CD1c-positive myeloid dendritic cell (primary cell): ENCODE results near the gene NSMF.
"Not testable (repeated sequence)": the region's sequence is repeated elsewhere in the genome, so short reads cannot be mapped to it uniquely, and the experiment has no call there.

ENCODE experiments used
- DNase-seq: peaks from one replicate; pipeline ENCODE4 v3.0.0-alpha.2; 2016; ENCODE audit errors: extremely low spot score

NSMF gene

DNA sequence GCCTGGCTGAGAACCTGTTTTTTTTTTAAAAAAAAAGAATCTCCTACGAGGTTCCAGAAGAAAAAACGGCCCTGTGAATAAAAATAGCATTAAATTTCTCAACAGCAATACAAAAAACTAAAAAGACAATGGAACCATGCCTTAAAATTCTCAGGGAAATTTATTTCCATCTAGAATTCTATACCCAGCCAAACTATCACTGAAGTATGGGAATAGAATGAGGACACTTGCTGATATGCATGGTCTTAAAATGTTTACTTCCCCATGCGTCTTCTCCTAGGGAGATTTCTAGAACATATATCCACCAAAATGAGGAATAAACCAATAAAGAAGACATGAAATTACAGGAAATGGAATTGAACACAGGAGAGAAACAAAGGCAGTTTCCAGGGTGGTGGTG, 16.5 kb upstream of the NSMF start:
- DNase-seq: no peak

DNA sequence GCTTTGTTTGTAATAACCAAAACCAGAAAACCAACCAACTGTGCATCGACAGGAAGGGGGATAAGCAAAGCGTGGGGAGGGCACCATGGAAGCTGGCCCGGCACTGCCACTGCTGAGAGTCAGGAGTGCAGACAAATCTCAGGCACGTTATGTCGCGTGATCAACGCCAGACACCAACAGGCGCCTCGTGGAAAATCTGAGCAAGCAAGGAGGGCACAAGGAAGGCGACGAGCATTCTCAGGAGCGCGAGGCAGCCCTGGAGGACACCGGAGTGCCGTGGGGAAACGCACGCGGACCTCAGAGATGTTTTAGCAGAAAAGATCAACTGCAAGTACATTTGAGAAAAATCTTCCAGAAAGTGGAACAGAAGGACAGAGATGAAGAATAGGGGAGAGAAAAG, 15.1 kb upstream of the NSMF start:
- DNase-seq: no peak

DNA sequence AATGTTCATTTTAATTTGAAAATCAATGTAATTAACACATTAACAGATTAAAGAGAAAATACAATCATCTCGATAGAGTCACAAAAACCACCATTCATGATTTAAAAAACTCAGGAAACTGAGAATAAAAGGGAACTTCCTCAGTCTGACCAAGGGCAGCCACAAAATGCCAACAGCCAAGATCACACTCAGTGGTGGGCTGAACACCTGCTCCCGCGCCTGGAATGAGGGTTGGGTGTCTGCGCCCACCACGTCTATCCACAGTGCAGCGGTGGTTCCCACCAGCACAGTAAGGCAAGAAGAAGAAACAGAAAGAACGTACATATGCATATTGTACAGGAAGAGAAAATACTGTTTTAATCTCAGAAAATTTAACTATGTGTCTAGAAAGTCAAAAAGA, 11.7 kb upstream of the NSMF start:
- DNase-seq: peak; percentile 18

DNA sequence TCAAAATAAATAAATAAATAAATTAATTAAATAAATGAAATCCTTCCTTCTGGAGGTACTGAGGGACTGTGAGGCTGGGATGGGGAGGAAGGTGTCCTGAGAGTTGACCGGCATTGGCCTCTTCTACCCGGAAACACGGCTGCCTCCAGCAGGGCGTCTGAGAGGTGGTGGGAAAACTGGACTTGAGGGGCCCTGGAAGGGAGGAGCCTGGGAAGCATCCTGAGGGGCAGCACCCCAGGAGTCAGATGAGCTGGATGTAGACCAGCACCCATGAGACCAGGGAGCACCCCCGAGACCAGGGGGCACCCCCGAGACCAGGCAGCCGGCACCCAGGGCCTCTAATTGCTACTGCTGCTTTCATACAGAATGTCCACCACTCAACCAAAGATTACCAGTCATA, 8.8 kb upstream of the NSMF start:
- no peak for DNase-seq

DNA sequence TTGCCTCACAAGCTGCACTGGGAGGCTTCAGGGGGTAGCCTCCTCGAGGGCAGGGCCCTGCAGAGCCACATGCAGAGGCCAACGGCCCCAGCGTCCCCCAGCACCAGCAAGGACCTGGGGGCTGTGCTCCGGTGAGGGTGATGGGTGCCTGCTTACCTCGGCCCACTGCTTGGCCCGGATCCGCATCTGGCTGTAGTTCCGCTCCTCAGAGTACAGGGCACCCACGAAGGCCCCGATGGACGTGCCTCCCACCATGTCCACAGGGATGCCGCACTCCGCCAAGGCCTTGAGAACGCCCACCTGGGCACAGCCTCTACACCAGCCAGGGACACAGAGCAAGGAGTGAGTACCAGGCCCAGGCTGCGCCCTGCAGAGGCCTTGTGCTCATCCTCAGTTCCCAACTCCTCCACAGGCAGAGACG, 8.0 kb upstream of the NSMF start:
- no peak for DNase-seq

DNA sequence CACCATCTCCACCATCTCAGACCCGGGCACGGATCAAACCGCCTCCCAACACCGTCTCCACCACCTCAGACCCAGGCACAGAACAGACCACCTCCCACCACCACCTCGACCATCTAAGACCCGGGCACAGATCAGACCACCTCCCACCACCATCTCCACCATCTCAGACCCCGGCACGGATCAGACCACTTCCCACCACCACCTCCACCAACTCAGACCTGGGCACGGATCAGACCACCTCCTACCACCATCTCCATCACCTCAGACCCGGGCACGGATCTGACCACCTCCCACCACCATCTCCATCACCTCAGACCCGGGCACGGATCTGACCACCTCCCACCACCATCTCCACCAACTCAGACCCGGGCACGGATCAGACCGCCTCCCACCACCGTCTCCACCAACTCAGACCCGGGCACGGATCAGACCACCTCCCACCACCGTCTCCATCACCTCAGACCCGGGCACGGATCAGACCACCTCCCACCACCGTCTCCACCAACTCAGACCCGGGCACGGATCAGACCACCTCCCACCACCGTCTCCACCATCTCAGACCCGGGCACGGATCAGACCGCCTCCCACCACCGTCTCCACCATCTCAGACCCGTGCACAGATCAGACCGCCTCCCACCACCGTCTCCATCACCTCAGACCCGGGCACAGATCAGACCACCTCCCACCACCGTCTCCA, 7.4 kb upstream of the NSMF start:
- not testable (repeated sequence) for DNase-seq

DNA sequence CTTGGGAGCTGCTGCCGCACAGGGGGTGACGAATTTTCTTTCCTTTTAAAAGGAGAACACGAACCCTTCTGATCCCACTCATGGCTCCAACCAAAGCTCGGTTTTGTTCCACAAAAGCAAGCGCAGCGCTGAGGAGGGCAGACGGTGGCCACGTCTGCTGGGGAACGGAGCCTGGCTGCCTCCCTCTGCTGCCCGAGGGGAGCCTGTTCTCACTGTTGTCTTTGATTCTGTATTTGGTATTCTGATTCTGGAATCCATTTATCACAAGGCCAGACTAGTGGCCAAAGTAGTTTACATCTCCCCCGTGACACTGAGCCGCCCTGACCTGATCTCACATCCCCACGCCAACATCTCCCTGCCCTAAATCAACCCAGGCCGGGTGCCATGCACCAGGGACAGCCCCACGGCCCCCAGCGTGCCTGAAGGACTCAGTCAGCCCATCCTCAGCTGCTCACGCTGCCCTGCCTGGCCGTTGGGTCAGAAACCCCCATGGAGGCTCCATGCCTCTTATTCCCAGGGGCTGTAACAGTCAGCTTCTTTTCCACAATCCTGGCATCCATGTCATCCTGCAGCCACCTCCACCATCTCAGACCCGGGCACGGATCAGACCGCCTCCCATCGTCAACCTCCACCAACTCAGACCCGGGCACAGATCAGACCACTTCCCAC, 6.7 kb upstream of the NSMF start:
- no peak for DNase-seq

DNA sequence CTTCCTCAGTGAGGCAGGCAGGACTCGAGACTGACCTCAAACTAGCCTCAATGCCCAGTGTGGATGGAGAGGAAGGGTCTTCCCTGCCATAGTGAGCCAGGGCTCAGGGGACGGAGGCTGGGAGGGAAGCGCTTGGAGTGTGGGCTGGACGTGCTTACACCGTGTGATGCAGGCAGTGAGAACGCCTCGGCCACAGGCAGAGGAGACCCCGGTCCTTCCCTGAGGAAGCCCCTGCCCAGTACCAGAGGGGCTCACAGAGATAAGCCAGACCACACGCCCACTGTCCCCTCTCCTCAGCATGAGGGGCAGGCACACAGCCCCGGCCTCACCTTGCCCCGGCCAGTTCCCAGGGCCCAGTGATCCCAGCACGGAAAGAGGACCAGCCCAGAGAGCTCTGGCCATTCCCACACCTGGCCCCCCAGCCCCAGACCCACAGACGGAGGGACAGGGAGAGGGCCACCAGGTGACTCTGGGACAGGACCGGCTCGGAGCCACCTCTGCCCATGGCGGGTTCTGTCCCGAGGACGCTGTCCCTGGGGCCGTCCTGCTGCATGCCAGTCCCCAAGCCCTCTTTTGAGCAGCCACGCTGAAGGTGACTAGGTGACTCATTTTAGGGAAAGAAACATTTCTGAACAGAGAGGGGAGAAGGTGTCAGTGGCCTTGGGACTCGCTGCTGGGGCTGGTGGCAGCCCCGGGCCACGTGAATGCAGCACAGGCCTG, 6.0 kb upstream of the NSMF start:
- DNase-seq: no peak

DNA sequence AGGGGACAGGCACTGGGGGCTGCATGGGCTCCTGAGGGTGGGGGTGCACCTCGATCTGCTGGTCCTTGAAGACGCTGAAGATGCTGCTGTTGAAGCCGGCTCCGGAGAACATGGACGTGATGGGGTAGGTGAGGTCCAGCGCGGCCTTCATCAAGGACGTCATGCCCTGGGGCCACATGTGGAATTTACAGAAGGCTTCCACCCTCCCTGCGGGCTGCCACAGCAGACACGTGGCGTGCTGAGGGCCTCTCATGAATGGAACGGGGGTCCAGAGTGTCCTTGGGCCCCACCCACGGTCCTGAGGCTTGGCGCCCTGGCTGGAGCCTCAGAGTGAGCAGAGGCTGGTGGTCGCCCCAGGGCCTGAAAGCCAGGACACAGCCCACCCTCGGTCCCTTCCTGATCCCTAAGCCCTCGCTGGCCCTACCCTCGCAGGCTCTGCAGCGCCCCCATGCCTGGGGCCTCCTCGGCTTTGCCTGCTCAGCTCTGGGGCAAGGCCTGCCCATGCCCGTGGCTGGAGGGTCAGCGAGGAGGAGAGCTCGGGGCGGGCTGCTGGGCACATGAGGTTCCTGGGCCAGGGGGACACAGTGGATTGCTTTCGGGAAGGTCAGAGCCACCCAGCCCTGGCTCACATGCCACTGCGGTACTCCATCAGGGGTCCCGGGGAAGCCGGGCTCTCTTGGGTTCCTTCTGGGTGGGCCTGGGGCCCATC, 5.3 kb upstream of the NSMF start:
- no peak for DNase-seq

DNA sequence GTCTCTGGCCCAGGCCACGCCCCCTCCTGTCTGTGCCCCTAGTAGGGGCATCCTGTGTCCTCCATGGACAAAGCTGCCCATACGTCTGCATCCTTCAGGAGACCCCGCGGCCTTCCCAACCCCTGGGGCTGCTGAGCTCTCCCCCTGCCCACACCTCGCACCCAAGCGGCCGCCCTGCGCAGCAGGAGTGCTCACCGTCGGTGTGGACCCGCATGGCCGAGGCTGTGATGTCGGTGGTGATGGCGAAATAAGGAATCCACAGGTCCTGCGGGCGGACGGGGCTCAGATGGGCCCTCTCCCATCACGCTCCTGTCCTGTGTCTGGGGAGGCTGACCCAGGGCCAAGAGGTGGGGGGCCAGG, 4.8 kb upstream of the NSMF start:
- DNase-seq: no peak

DNA sequence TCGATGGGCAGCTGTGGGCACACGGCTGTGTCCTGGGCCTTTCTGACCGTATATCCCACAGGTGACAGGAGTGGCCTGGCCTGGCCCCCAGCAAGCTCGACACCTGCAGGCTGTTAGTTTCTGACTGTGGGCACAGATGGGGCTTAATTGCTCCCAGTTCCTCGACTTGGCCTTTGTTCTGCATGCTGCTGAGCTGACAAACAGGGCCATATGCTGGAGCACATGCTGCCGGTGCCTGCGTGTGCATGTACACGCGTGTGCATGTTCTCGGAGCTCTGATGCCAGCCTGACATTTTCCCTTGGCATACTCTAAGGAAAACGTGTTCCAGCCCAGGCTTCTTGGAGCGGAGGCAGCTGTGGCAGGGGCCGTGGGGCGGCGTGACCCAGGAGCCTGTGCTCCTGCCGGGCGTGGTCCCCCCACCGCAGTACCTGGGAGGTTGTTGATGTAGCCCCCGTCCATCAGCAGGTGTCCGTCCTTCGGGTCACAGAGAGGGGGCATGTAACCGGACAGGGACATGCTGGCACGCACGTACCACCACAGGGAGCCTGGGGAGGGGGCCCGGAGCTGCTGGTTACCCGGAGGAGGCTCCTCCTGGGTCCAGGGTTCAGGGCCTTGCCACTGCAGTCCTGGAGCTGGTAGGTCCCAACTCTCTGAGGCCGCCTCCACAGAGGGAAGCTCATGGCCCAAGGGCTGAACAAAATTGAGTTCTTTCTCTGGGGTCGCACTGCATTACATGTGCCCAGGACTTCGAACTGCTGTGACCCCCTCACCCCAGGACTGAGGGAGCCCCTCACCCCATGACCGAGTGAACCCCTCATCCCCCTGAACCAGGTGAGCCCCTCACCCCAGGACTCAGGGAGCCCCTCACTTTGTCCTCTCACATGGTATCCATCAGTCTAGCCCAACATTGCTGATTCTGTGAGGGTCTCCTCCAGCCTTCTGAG, 4.1 kb upstream of the NSMF start:
- DNase-seq: no peak

DNA sequence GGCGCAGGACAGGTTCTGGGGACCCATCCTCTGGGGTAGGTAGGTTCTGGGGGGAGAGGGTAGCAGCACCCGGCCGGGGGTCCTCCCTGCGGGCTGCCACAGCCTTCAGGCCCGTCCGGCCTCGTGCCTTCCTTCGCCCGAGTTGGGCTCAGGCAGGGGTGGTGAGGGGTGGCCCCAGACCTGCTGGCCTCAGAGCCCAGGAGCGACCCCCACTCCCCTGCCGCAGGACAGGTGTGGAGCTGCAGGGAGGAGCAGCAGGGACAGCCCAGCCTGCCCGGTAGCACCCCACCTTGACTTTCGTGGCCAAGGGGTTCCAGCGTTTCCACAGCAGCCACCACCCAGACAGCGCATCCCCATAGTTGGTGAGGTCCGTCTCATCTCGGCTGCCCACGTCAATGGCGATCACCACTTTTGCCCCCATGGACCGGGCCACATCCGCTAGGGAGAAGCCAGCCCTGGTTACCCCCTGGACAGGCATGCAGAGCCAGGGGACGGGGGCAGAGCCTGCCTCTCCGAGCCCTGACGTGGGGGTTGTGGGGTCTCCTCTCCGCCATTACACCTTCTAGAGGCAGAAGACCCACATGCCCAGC, 3.4 kb upstream of the NSMF start:
- DNase-seq: no peak

DNA sequence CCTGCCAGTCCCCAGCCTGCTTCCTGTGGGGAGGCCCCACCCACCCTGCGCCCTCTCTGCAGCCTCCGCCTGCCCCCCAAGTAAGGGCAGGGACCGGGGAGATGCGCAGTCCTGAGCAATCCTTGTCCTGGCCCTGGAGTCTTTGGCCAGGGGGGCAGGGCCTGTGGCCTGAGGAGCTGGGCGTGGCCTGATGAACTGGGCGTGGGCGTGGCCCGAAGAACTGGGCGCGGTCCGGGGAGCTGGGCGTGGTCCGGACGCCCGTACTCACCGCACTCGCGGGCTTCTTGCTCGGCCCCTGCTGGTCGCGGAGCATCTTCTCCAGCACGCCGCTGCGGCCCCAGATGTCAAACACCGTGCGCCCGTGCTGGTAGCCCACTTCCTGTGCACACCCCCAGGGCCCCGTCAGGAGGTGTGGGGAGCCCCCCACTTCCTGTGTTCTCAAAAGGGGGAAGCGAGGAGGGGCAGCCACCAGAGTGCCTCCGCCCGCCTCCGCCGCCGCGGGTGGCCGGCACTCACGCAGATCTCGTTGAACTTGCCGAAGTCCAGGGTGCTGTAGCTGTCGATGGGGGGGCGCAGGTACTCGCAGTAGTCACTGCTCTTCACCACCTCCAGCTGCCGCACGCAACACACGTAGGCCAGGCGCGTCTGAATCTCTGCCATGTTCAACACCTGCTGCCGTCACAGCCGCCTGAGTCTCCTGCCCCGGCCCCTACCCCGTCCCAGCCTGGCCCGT, 2.7 kb upstream of the NSMF start:
- DNase-seq: peak; percentile 93

DNA sequence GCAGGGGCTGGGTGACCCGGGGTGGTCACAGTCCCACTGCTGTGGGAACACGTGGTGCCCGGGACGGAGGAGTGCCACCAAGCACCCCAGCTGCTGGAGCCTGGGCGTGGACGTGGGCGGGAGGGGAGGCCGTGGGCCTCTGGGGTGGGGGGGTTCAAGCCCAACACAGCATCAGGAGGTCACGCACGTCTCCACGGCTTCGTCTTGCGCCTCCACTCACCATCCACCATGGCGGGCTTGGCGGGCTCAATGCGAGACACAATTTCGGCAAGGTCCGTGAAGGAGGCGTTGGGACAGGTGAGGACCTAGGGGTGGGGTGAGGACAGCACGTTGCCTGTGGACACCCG, 2.2 kb upstream of the NSMF start:
- no peak for DNase-seq

DNA sequence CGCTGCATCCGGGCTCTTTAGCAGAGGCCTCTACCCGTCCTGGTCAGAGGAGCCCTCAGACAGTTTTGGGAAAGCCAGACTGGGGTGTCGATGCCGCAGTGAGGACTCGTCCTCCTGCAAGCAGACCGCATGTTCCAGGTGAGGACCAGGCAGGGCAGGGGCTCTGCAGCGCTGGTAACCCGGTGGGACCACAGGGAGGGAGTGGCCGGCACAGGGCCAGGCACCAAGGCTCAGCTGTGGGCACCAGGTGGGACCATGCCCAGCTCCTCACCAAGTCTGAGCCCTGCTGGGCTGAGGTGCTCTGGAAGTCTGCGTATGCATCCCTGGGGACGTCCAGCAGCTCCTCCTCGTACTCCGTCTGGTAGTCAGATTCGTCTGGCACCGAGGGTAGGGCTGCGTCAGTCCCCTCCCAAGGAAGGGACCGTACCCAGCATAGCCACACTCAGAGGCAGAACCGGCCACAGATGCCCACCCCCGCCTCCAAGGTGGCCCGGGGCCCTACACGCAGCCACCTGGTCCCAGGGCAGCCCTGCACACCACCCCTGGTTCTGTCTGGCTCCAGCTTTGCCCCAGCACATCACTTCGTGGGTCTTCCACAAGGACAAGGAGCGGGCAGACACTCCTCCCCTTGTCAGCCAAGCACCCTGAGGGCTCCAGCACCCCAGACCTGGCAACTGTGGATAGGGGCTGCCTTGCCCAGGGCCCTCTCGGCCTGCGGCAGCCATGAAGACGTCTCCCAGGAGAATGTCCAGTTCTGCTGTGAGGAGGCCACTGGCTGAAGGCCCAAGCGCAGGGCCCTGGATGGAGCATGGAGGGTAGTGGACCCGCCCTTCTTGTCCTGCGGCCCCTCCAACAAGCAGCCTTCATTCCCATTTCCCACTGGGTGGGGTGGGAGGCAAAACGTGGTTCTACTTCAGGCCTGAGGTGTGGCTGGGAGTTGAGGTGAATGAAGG, 1.5 kb upstream of the NSMF start:
- no peak for DNase-seq

DNA sequence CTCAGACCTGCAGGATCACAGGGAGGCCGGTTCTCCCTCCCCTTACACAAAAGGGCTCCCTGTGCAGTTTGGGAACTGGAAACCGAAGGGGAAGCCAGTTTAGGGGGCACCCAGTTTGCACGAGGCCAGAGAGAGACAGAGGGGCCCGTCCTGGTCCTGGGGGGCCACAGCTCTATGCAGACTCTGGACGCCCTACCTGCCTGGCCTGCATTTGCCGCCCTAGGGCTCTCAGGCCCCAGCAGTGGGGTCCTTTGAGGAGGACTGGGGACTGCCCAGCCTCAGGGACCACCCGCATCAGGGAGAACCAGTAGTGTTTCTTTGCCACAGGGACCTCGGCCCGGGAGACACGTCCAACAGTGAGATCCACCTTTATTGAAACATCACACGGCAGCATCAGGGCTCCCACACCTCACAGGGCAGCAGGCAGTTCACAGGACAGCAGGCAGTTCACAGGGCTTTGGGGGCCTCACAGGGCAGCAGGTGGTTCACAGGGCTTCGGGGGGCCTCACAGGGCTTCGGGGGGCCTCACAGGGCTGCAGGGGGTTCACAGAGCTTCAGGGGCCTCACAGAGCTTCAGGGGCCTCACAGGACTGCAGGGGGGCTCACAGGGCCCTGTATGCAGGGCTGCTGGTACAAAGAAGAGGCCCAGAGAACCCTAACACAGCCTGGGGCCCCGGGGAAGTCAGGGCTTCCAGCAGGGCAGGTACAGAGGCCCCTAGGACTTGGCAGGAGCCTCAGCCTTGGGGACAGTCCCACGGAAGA, 648 bp upstream of the NSMF start:
- no peak for DNase-seq

DNA sequence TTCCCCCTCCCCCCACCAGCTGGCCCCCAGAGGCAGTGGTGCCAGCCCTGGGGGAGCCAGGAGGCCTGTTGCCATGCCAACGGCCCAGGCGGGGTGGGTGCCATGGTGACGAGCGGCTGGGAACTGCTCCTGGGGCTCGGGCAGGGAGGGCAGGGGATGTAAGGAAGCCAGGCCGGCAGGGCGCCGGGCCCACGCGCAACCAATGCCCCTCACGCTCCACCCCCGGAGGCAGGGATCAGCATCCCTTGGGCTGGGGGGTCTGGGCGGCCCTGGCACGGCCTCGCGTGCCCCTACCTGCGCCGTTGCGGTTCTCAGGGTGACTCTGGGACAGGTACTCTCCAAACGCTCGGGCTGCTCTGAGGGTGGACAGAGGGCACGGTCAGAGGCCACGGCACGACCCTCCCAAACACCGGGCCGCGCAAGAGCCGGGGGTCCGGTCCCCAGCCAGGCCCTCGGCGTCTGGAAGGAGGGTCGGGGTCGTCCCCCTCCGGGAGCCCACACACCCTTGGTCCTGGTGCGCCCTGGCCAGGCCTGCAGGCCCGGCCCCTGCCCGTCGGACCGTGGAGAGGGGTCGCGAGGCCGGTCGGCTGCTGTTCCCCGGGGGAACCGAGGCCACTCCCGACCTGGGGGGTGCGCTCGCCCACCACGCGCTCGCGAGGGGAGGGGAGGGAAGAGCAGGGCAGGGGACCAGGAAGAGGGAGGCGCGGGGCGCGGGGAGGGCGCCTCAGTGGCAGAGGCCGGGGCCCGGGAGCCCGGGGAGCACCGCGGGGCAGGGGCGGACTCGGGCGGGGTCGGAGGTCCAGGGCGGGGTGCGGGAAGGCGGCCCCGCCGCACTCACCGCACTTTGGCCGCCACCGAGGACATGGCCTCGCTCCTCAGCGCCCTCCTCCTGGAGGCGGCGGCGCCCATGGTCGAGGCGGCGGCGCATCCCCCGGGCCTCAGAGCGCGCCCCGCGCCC, 661 bp downstream of the NSMF start:
- no peak for DNase-seq
